Esophagus squamous epithelium (tissue), 5 donors: ENCODE measurements around the gene GJB3. TPM values are rescaled to one million over a fixed set of nuclear protein-coding genes. Genes with fewer than 3 reads are reported as not detected.

Source experiments
- DNase-seq: peaks from one replicate; lab custom pipeline; 2025; lab: John Stamatoyannopoulos, UW
- H3K27ac ChIP-seq, 4 donors: fragments of 200-600 bp; sonication (generic); one replicate each; pipeline ENCODE4 v1.5.1; 2016 to 2019; ENCODE audit warnings: mild to moderate bottlenecking in 1 of 4
- H3K27me3 ChIP-seq, 4 donors: fragments of 200-600 bp; sonication (generic); 1 replicate in 3 of 4; 2 replicates in 1 of 4; pipeline versions ENCODE4 v1.5.1 to v1.6.0; 2017 to 2021; ENCODE audit warnings: antibody characterized with exemption in 1 of 4
- H3K36me3 ChIP-seq, 3 donors: fragments of 200-600 bp; sonication (generic); one replicate each; pipeline ENCODE4 v1.5.1; 2016 to 2019
- H3K4me1 ChIP-seq, 3 donors: fragments of 200-600 bp; sonication (generic); one replicate each; pipeline ENCODE4 v1.5.1; 2017 to 2019
- H3K4me3 ChIP-seq, 4 donors: fragments of 200-600 bp; sonication (generic); 1 replicate in 3 of 4; 2 replicates in 1 of 4; pipeline ENCODE4 v1.5.1; 2016 to 2019; ENCODE audit warnings: mild to moderate bottlenecking in 2 of 4, moderate library complexity in 1 of 4
- H3K9me3 ChIP-seq, 3 donors: fragments of 200-600 bp; sonication (generic); one replicate each; pipeline ENCODE4 v1.5.1; 2016 to 2019
- POLR2A ChIP-seq, 4 donors: fragments of 450-650 bp; IDR thresholded peaks; one replicate each; pipeline ENCODE4 v1.6.1; 2017; ENCODE audit warnings: antibody characterized with exemption in 4 of 4, mild to moderate bottlenecking in 4 of 4, moderate library complexity in 3 of 4
- WGBS, 2 donors: methylation state at CpG; one replicate each; pipeline ENCODE4 v1.1.5; 2018; 5-methylcytosine and 5-hydroxymethylcytosine counted together
- intact Hi-C: fragments of 100-400 bp; cut with DNase I; formaldehyde crosslinking; loops from one replicate; pipeline ENCODE4 v1.15.0; 2022
- total RNA-seq, 4 donors: library from RNA; depleted of rRNA; stranded (reverse); fragments of >200 nt; gene quantifications; one replicate each; pipeline ENCODE4 v1.1.0, GENCODE V29; 2016
- TF ChIP-seq, protein P1 (sequence below), 6 experiments: fragments of 450-650 bp in 4 of 6; fragments of 200-600 bp in 2 of 6; sonication (generic) in 2 of 6; IDR thresholded peaks; one replicate each; pipeline ENCODE4 v1.5.1; 2016 to 2019; ENCODE audit warnings: antibody characterized with exemption in 6 of 6, mild to moderate bottlenecking in 4 of 6, moderate library complexity in 4 of 6
- donor health status: DM: yes; HTN: yes; CAD: no.

Gene GJB3
- total RNA-seq, 4 donors from 2014 or later = 82.6 to 123 (median 94.4) TPM

DNA sequence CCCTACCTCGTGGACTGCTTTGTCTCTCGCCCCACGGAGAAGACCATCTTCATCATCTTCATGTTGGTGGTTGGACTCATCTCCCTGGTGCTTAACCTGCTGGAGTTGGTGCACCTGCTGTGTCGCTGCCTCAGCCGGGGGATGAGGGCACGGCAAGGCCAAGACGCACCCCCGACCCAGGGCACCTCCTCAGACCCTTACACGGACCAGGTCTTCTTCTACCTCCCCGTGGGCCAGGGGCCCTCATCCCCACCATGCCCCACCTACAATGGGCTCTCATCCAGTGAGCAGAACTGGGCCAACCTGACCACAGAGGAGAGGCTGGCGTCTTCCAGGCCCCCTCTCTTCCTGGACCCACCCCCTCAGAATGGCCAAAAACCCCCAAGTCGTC is 13.8 kb downstream of the GJB3 start:
- intact Hi-C loops = no loop called here
- H3K27ac ChIP-seq = peak overlapping the region in 2 of 4 donors; percentile 29 to 81
- peaks cover 7 to 28% (median 14%) of the 10 kb centered on the region in 3 donors for H3K4me1 ChIP-seq
- DNase-seq = no peak
- H3K36me3 ChIP-seq = no peaks in the 10 kb centered on the region
- WGBS, 2 donors = 90 to 95% methylated on average over 4 to 6 of the region's 12 CpGs
- TF ChIP-seq, protein P1, sequence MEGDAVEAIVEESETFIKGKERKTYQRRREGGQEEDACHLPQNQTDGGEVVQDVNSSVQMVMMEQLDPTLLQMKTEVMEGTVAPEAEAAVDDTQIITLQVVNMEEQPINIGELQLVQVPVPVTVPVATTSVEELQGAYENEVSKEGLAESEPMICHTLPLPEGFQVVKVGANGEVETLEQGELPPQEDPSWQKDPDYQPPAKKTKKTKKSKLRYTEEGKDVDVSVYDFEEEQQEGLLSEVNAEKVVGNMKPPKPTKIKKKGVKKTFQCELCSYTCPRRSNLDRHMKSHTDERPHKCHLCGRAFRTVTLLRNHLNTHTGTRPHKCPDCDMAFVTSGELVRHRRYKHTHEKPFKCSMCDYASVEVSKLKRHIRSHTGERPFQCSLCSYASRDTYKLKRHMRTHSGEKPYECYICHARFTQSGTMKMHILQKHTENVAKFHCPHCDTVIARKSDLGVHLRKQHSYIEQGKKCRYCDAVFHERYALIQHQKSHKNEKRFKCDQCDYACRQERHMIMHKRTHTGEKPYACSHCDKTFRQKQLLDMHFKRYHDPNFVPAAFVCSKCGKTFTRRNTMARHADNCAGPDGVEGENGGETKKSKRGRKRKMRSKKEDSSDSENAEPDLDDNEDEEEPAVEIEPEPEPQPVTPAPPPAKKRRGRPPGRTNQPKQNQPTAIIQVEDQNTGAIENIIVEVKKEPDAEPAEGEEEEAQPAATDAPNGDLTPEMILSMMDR (IDR thresholded peaks at IDR 0.05) = no peak
- no peak for TF ChIP-seq POLR2A (IDR thresholded peaks at IDR 0.05)
- peak overlapping the region; percentile 10 to 65 (median 40) for H3K4me3 ChIP-seq
- no peaks in the 10 kb centered on the region for H3K9me3 ChIP-seq
- peaks cover 0 to 35% (median 6%) of the 10 kb centered on the region in 4 donors for H3K27me3 ChIP-seq

DNA sequence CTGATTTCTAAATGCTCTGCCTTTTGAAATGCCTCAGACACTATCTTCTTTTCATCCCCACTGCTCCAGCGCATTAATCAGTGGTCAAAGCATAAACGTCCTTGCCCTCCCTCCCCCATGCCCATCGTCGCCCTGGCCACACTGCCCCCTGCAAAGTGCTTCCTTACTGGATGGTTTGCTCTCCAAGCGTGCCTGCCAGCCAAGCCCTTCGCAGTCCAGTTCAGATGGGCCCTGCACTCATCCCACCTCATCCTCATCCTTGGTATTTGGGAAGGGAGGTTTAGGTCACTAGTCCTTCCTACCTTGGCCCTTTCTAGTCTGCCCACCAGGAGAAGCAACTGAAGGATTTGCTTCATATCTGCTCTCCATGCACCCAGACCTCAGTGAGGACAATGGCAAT is 14.9 kb downstream of the GJB3 start:
- no peak overlapping the region for H3K27ac ChIP-seq
- no peaks in the 10 kb centered on the region for H3K9me3 ChIP-seq
- WGBS, 2 donors = 78% methylated on average over 6 of the region's 6 CpGs
- intact Hi-C loops = no loop called here
- H3K4me1 ChIP-seq = peaks cover 7 to 28% (median 14%) of the 10 kb centered on the region in 3 donors
- peak overlapping the region in 3 of 4 donors; percentile 10 to 65 (median 44) for H3K4me3 ChIP-seq
- peaks cover 0 to 31% (median 6%) of the 10 kb centered on the region in 4 donors for H3K27me3 ChIP-seq
- H3K36me3 ChIP-seq = no peaks in the 10 kb centered on the region
- no peak for DNase-seq
- TF ChIP-seq, protein P1 (IDR thresholded peaks at IDR 0.05) = no peak
- no peak for TF ChIP-seq POLR2A (IDR thresholded peaks at IDR 0.05)

DNA sequence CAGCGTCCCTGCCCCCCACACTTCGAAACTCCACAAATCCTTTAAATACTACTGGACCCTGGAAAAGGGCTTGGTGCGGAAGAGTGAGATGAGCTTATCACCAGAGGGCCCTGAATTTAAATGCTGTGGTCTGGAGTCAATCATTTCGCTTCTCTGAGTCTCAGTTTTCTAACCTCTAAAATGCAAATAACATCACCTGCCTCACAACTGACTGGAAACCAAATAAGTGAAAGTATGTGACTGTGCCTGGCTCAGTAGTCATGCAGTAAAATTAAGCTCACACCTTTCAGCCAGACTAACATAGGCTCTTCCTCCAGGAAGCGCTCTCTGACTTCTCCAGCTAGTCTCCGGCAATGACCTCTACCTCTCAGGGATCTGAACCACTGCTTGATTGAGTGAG is 16.0 kb downstream of the GJB3 start:
- no peak overlapping the region for H3K27ac ChIP-seq
- no peak for DNase-seq
- peak overlapping the region in 2 of 4 donors; percentile 44 to 65 for H3K4me3 ChIP-seq
- peaks cover 0 to 20% (median 4%) of the 10 kb centered on the region in 4 donors for H3K27me3 ChIP-seq
- no peaks in the 10 kb centered on the region for H3K36me3 ChIP-seq
- WGBS, 2 donors = 79 to 84% methylated on average over 4 to 6 of the region's 6 CpGs
- H3K9me3 ChIP-seq = no peaks in the 10 kb centered on the region
- intact Hi-C loops = no loop called here
- TF ChIP-seq POLR2A (IDR thresholded peaks at IDR 0.05) = no peak
- TF ChIP-seq, protein P1 (IDR thresholded peaks at IDR 0.05) = no peak
- peaks cover 7 to 24% (median 13%) of the 10 kb centered on the region in 3 donors for H3K4me1 ChIP-seq

DNA sequence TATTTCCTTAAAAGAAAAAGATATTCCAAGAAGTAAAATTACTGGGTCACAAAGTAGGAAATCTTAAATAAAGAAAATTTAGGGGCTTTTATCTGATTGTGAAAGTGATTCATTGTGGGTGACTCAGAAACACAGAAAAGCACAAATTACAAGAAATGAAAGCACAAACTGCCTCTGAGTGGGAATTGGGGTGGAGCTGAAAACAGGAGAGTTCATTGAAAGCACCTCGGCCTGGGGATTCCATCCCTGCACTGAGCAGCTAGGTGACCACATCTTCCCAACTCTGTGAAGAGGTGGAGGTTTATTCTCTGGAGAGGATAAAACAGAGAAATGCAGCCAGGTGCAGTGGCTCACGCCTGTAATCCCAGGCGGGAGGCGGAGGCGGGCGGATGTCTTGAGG is 19.2 kb downstream of the GJB3 start:
- Histone ChIP-seq H3K4me3 (no peak overlapping the region), H3K27ac (no peak overlapping the region), H3K4me1 (no peaks in the 10 kb centered on the region), H3K9me3 (no peaks in the 10 kb centered on the region), H3K27me3 (no peaks in the 10 kb centered on the region), H3K36me3 (no peaks in the 10 kb centered on the region)
- TF ChIP-seq, protein P1 (IDR thresholded peaks at IDR 0.05) = no peak
- TF ChIP-seq POLR2A (IDR thresholded peaks at IDR 0.05) = no peak
- DNase-seq = no peak
- WGBS, 2 donors = 74 to 85% methylated on average over 6 of the region's 6 CpGs
- intact Hi-C loops = no loop called here

DNA sequence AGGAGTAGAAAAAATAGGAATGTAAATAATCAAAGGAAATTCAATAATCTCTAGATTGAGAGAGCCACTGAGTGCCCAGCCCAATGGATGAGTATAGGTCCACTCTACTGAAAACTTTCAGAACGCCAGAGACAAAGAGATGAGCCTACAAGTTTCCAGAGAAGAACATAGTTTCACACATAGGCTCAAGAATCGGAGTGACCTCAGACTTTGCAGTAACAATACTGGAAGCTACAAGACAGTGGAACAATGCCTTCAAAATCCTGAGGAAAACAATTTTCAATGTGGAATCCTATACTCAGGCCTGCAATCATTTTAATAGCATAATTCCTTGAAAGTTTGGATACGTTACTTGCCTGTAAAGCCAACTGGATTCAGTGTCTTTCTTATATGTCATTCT is 22.8 kb downstream of the GJB3 start:
- H3K9me3 ChIP-seq = no peaks in the 10 kb centered on the region
- H3K36me3 ChIP-seq = no peaks in the 10 kb centered on the region
- TF ChIP-seq, protein P1 (IDR thresholded peaks at IDR 0.05) = no peak
- TF ChIP-seq POLR2A (IDR thresholded peaks at IDR 0.05) = no peak
- 86 to 94% methylated on average over 3 of the region's 3 CpGs for WGBS, 2 donors
- no peaks in the 10 kb centered on the region for H3K4me1 ChIP-seq
- no peaks in the 10 kb centered on the region for H3K27me3 ChIP-seq
- H3K27ac ChIP-seq = no peak overlapping the region
- DNase-seq = no peak
- no peak overlapping the region for H3K4me3 ChIP-seq
- intact Hi-C loops = no loop called here
